Stimulated activated CD4-positive, alpha-beta T cell treated with anti-CD3 and anti-CD28 coated beads, Interleukin-12 subunit alpha, Interleukin-12 subunit beta, amount 100 ng/mL, for 24 hours (primary cell): ENCODE data around the gene F2R.

Experiments
- DNase-seq, 2 experiments: peaks; one replicate each; pipeline ENCODE4 v3.0.0-alpha.2; 2020; ENCODE audit warnings: low read depth in 2 of 2

The F2R gene

DNA sequence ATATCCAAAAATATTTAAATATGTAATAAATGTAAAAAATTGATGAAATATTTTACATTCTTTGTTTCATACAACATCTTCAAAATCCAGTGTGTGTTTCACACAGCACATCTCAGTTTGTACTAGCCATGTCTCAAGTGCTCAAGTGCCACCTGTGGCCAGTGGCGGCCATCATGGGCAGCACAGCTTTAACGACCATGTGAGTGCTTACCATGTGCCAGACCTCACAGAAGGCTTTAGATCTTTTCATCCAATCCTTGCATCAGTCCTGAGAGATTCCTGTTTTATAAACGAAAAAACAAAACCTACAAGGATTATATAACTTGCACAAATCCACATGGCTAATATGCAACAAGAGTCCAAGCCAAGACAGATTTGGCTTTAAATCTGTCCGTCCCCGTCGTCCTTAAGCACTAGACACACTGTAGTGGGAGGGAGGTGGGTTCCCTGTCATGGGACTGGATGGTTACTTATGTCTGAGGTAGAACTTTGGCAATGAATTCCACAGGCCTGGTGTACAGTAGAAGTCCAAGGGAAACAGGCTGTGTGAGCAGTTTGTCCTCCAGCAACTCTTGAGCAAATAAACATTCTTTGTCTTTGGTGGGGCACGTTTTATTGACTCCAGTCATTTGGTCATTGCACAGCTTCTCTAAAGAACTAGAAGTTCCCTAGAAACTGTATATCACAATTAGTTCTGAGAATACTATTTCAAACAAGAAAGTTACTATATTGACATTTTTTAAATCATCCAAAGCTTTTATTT, 25.0 kb upstream of the F2R start:
- no peak for DNase-seq

DNA sequence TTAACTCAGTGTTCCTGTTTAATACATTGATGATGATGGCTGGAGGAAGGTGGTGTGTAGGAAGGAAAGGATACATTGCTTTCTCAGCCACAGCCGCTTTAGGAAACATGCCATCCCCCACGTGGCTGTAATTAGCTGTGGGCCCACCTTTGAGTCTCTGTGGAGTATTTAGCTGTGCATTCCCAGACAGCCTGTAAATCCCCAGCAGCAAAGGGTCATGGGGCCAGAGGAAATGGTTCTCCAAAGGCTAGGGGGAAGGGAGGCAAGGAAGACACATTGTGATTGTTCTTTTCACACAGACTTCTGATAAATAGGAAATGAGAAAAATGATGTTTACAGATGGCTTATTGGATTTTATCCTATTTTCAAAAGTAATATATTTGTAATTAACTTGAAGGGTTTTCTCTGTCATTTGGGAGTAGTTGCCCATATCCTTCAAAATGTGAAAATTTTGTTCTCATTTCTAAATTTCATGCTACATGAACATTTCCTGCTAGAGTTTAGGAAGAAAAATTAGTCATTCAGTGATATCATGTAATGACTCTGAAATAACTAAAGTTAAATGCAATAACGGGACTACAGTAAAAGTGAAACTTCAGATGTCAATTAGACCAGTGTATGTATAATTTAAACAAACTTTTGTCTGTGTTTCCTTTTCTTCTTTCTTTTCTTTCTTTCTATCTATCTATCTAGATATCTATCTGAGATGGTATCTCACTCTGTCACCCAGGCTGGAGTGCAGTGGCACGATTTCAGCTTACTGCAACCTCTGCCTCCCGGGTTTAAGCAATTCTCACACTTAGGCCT, 24.3 kb upstream of the F2R start:
- DNase-seq, result no peak

DNA sequence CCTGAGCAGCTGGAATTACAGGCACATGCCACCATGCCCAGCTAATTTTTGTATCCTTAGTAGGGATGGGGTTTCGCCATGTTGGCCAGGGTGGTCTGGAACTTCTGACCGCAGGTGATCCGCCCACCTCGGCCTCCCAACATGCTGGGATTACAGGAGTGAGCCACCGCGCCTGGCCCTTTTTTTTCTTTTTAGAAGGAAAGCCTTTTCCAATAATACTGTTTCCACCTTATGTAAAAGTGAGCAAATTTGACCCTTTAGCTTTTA, 23.7 kb upstream of the F2R start:
- DNase-seq, result no peak

DNA sequence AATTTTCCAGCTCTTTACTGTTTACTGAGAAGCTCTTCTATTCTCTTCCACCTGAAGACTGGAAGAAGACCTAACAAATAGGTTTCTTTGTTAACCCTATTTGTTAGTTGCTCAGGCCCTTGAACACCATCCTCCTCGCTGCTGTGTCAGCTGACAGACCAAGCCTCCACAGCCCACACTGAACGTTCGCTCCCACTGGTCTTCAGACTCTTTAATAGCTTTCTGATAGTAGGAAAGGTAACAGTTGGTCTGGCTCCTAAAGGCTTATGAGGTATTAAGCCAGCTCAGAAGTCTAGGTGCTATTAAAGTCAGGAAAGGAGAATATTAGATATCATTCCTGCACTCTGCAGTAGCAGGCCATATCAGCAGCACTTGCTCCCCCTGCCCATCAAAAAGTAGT, 23.3 kb upstream of the F2R start:
- DNase-seq, result no peak

DNA sequence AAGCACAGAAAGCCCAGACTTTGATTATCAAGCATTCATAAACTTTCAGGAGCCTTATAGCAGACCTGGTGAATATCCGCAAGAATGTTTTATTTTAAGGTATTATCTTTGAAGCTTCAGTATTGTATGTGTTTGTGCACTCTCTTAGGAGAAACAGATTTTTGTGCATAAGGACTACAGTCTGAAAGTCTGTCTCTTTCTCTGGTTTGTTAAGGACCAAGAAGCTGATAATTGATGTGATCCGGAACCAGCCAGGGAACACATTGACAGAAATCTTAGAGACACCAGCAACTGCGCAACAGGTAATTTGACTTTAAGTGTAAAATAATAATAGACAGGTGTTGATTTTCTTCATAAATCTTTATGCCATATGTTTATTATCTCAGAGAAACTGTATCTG, 22.8 kb upstream of the F2R start:
- no peak for DNase-seq

DNA sequence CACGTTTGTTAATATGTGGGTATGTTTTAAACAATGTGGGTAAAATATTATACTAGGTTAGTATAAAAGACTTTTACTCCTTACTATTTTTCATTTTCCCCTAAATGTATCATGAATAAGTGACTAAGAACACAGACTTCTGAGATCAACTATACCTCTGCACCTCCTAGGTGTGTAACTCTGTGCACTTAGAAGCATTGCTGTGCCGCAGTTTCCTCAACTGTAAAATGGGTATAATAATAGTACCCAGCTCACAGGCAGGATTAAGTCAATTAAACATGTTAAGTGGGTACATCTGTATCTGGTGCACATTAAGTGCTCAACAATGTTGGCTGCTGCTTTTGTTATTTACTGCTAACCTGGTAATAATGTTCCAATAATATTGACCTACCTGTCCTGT, 21.6 kb upstream of the F2R start:
- no peak for DNase-seq

DNA sequence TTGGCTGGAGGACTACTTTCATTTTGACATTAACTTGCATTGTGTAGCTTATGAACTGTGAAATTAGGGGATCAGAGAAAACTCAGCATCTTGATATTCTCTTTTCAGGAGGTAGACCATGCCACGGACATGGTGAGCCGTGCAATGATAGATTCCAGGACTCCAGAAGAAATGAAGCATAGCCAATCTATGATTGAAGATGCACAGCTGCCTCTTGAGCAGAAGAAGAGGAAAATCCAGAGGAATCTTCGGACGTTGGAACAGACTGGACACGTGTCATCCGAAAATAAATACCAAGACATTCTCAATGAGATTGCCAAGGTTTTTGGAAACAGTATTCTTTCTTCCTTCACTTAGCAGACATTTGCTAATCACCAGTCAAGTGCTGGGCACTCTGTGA, 20.6 kb upstream of the F2R start:
- DNase-seq, result no peak

DNA sequence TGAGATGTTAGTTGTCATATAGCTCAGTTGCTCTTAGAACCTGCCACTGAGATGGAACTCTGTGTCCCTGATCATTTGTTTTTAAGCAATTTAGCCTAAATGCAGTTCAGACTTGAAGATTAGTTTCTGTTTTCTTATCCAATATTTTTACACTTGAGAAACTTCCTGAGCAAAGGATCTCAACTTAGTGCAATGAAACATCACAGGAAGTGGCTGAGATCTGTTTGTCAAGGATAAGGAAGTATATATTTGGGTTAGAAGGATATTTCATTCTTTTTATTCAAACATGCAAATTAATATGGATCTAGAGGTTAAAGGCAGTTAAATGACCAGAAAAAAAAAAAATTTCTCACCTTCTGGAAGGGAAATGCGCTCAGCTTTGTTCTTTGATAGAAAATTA, 19.7 kb upstream of the F2R start:
- DNase-seq, result no peak

DNA sequence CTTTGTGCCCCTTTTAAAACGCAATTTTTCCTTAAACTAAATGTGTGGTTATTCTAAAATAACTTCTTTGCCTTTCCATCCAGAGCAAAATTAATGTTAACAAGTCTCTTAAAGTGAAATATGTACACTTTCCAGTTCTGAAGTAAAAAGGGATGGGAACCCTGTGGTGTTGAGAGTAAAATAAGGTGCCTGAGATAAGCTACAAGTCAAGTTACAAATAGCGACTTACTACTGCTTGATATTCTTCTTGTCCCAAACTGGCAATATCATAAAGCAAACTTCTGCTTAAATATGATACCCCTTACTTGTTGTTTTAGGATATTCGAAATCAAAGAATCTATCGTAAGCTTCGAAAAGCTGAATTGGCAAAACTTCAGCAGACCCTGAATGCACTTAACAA, 18.3 kb upstream of the F2R start:
- no peak for DNase-seq

DNA sequence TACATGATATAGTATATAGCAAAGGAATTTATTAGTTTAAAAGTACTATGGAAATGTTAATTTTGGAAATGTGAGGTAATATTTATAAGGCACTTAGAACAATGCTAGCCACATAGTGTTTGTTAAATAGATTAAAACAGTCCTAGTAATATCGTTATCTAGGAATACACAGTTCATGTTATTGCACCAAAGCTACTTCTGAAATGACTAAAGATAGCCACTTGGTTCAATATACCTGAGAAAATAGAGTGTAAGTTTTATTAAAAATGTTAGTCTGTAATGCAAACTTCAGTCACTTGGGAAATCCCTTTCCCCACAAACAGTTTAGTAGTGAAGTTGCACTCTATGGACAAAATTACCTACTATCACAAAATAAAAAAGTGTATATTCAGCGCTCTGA, 15.4 kb upstream of the F2R start:
- DNase-seq, result no peak

DNA sequence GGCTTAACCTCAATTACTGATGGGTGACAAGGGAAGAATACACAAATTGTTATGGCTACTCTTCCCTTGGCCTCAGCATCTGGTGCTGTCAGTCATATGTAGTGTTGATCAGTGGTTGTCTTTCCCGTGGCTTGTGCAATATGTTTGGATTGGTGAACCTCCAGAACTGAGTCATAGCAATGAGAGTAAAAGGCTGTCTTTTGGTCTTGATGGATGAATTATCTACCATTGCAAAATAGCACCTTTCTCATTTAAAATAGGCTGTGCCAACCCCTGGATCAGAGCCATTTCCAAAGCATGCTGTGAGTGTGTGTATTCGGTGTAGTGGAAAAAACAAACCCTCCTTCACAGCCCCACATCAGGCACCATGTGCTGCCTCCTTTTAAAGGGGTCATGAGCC, 14.6 kb upstream of the F2R start:
- no peak for DNase-seq

DNA sequence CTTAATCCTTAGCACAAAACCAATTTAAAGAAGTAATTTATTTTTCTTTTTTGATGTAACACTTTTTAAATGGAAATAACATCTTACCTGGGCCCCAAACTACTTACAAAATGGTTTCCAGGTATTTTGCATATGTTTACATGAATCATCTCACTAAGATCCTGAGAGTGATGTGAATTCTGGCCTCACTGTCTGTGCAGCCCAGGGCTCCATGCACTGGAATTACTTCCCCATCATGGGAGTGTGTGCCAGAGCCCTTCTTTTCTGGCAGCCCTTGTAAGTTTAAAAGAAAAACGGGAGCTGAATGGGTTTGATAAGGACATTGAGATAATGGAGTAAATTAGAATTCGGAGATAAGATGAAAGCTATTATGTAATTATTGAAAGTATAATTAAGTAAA, 12.2 kb upstream of the F2R start:
- no peak for DNase-seq

DNA sequence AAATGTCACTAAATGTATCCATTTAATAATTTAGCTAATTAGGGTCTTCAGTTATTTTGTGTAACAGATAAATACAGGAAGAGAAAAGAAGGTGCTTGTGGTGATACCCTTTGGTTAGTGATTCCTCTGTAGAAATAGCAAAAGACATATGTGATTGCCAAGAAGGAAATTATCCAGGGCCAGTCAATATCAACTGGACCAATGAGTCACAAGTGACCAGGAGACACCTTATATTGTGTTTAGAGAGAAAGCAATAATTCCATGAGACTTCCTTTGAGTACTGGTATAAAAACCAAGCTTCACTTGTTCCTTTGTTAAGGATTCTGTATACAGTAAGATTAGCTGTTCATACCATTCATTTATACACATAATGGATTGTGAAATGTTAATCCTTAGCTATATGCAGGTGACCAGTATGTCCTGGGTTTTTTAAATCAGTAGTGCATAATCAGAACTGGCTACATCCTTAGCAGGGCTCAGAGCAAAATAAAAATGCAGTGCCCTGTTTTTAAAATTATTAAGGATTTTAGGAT, 11.7 kb upstream of the F2R start:
- DNase-seq, result no peak

DNA sequence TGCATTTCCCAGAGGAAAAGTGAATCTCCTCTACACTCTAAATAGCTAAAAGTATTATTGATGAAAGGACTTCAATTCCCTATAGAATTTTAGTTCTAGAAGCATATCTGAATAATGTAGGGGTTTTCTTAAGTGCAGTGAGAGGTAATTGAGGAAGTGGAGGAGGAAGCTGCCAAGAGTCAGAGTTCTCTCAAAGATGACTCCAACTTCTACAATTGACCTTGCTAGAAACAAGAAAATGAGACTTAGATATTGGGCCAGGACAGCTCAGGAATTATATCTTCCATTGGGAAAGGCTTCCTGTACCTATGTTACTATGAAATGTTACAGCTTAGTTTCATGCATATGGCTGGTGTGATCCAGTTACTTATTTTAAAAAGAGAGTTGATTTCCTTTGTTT, 10.4 kb upstream of the F2R start:
- no peak for DNase-seq

DNA sequence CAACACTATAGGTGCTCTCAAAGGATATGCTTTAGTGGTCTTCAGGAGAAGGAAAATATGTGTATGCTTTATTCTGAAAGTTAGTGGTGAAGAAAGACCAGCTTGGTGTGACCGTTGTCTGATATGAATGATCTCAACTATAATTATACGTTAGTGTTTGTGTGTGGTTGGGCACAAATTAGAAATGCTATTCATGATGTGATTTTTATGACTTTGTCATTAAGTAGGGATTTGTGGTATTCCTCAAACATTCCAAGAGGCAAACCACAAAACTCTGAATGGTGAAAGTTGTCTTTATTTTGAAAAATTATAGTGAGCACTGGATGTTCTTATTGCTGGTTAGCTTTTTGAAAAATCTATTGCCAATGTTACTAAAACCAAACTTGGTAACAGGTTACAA, 6.2 kb upstream of the F2R start:
- DNase-seq, result no peak

DNA sequence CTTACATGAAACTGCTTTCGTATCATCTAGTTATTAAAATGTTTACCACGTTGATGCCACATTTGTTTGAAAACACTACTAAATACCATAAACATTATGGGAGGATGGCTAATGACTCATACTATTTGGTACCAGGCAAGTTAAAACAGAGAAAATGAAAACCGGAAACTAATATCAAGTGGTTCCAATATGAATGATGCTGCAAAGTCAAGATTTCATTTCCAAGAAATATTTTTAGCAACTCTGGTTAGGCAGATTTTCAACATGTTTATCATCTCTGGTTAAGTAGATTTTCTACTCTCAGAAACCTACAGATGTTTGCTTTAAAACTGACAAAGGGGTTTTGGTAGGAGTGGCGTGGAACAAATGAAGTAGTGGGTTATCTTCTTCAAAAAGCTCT, 4.9 kb upstream of the F2R start:
- no peak for DNase-seq

DNA sequence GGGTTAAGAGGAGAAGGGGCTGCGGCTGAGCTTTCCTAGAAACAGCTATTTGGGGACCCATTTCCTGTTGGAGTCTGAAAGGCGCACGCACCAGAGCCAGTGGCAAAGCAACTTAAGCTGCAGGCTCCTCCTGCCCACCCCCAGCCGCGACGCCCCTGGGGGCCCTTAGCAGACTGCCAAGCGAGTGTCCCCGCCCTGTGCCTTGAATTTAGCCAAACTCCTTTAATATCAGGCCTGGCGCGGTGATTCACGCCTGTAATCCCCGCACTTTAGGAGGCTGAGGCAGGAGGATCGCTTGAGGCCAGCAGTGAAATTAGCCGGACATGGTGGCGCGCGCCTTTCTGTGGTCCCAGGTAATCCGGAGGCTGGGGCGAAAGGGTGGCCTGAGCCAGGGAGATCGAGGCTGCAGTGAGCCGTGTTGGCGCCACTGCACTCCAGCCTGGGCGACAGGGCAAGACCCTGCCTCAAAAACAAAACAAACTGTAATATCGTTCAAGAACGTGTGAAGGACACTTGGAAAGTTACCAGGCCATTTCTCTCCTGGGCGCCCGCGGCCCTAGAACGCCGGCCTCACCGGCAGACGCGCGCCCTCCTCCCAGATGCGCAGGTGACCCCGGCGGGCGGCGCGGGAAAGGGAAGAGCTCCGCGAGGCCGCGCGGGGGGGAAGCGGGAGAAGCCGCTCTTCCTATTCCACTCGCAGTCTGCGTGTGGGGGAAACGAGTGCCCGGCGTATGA, 1.0 kb upstream of the F2R start:
- DNase-seq, result no peak

DNA sequence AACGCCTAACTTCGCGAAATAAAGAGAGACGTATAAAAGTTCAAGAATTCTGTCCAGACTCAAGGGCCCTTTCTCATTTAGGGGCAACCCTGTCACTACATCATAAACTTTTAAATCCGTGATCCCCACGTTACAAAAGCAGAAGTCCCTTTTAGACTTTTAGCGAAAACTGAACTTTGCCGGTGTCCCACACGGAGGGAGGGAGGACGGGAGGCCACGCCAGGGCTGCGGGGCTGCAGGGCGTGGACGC, 515 bp upstream of the F2R start:
- DNase-seq, result no peak

DNA sequence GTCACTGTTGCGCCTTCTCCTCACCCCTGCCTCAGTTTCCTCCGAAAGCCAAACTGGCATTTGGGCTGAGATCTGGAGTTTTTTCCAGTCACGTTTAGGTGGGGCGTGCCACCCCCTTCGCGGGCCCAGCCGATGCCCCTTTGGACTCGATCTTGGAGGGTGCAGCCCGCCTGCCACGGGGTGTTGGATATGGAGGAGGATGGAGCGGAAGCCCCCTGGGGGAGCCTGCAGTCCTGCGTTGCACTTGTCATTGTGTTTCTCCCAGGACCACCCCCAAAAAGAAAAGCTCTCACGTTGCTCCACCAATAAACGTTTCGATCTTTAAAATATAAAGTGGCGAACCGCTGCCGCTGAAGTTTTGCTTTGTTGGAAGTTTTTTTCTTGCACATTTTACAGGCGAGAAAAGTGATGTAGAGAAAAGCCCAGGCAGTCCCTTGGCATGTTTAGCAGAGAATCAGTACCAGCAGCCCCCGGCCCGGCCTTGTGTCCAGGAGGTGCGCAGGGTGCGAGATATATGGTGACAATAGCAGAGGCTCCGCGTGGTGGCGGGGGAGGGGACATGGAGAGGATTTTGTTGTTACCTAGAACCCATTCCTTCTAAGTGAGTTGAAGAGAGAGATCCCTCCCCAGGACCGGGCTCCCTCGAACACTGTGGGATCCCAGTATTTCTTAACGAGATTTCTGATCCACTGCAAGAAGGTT, 681 bp downstream of the F2R start:
- no peak for DNase-seq

DNA sequence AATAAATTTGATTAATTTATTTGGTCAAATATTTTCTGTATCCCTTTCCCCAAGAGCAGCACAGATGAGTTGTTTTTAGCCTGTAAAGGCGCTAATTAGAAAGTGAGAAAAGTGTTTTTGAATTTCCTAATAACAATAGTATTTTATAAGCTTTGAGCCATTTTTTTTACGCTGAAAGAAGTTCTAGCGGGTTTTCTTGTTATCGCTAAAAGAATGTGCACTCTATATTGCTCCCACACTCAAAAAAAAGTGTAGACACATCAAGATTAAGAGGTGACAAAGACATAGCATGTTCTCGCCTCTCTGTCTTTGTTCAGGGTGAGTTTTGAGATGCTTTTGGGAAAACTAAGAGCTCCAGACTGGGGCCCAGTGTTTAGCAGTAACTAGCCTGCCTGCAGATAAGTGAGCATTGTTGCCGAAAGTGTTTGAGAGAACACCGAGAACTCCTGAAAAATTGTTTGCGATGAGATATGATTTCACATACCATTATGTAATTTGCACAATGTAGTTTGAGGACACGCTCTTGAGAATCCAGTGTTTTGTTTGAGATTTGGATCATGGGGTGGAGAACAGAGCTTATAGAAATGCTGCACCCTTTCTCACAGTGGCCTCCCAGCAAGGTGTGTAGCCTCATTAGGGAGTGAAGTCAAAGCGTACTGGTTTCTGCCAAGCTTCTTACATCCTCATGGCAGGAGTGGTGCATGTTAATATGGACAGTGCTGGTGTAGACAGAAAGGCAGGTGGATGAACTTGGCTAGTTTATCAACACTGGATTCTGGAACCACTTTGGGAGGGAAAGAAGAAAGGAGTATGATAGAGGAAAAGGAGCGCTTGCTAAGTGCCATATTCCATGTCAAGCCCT, 1.5 kb downstream of the F2R start:
- DNase-seq, result no peak

DNA sequence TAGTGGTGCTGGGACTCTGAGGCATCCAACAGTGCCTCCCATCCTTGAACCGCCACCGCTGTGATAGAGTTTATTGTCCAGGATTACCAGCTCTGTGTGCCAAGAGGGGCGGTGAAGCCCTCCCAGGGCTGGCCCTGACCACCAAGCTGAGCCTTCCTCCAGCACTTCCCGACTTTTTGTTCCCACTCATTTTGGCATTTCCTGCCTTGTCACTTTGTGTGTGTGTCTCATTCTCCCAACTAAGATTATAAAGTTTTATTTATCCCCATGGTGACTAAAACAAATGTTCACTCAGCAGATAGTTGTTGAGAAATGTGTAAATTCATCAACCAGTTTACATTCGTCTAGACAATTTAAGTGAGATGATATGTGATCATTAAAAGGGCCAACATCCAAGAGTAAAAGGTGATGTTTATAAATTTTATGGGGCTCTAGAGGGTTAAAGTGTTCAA, 2.5 kb downstream of the F2R start:
- DNase-seq, result no peak

DNA sequence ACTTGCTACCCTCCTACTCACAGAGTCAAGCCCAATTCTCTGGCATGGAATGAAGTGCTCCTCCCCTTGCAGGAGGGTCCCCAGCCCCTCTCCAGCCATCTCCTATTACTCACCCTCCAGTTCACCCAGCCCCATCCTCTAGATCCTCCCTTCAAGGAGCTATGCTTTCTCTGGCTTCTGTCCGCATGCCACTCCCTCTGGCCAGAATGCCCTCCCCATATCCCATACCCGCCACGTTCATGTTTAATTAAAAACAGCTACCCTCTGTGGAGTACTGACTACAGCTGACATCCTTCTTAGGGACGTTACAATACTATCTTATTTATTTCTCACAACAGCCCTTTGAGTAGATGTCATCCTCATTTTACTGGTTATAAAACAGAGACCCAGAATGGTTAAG, 3.0 kb downstream of the F2R start:
- no peak for DNase-seq
